ENCODE results near the gene SP6.

Gene SP6

DNA sequence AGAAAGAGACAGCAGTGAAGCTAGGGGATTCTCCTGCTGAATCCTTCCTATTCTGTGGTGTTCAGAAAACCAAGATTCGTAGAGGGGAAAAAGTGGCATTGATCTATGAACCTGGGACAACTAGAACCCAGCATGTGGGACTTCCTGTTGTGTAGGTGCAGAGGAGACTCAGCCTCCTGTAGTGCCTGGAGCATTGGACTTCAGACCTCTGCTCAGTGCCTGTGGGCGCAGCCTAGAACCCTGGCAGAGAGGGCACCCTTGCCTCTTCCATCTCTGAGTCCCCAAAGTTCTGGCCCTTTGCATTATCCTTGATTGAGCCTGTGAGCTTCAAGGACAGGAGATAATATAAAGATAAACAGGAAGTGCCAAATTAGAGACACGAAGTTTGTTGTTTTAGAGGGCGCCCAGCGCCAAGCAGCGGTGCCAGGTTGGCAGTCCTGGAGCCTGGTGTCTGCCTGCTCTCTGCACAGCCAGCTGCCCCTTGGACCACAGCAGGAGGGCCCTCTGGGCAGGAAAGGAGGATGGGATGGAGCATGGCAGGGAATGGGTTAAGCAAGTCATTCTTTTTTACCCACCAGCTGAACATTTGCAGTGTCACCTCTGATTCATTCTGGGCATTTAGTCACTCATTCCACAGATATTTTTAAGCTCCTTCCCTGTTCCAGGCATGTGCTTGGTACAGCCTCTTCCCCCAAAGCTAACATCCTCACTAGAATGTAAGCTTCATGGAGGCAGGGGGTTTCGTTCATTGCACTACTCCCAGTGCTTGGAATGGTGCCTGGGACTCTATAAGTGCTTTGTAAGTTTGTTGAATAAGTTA is 11.9 kb upstream of the SP6 start:
- TF ChIP-seq, protein P1, sequence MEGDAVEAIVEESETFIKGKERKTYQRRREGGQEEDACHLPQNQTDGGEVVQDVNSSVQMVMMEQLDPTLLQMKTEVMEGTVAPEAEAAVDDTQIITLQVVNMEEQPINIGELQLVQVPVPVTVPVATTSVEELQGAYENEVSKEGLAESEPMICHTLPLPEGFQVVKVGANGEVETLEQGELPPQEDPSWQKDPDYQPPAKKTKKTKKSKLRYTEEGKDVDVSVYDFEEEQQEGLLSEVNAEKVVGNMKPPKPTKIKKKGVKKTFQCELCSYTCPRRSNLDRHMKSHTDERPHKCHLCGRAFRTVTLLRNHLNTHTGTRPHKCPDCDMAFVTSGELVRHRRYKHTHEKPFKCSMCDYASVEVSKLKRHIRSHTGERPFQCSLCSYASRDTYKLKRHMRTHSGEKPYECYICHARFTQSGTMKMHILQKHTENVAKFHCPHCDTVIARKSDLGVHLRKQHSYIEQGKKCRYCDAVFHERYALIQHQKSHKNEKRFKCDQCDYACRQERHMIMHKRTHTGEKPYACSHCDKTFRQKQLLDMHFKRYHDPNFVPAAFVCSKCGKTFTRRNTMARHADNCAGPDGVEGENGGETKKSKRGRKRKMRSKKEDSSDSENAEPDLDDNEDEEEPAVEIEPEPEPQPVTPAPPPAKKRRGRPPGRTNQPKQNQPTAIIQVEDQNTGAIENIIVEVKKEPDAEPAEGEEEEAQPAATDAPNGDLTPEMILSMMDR (IDR thresholded peaks at IDR 0.05; ENCODE audit: low read depth, low read length), result no peak
- DNase-seq (ENCODE audit: extremely low read depth, low read depth), result peak; percentile 16

DNA sequence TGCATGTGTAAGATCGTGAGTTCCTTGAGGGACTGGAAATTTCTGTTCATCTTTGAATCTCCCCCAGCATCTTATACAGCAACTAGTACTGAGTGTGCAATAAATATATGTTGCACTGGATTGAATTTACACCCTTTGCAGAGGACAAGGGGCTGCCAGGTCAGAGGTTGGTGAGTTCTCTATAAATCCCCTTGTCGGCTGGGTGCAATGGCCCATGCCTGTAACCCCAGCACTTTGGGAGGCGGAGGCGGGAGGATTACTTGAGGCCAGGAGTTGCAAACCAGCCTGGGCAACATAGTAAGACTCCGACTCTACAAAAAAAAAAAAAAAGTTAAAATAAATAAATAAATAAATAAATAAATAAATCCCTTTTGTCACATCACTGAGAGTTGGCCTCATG is 9.4 kb upstream of the SP6 start:
- DNase-seq (ENCODE audit: extremely low read depth, low read depth), result no peak
- TF ChIP-seq, protein P1 (IDR thresholded peaks at IDR 0.05; ENCODE audit: low read depth, low read length), result no peak

DNA sequence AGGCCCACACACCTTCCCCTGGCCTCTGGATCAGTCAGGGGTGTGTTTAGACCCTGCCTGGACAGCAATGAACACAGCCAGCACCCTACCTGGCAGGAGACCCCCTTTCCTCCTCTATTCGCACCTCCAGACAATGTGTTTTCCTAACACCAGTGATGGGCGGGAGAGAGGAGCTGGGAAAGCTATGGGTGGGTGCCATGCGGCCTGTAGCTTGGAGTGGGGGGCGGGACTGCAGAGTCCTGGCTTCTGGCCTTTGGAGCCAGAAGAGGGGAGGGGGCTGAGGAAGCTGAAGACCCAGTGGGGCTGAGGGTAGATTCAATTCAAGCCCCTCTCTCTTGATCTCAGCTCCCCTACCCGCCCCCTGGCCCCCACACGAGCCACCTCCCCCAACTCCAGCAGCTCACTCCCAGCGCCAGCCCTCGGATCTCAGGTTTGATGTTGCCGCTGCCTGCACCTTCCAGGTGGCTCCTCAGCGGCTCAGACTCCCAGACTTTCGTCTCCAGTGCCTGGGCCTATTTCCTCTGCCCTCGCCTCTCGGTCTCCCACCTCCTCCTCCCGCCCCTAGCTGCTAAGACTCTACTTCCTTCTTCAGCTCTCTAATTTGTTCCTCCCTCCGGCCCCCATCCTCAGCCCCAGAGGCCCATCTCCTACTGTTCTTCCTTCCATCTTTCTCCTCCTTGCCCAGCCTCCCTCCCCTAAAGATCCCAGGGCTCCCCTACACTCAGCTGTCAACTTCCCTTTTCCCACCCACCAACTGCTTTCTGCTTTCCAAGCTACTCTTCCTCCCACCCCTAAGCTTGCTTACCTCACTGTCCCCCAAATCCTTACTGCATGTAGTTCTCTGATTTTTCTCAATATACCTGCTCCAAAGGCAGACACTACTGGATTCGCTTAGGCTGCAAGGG is 6.8 kb upstream of the SP6 start:
- TF ChIP-seq, protein P1 (IDR thresholded peaks at IDR 0.05; ENCODE audit: low read depth, low read length), result no peak
- DNase-seq (ENCODE audit: extremely low read depth, low read depth), result no peak

DNA sequence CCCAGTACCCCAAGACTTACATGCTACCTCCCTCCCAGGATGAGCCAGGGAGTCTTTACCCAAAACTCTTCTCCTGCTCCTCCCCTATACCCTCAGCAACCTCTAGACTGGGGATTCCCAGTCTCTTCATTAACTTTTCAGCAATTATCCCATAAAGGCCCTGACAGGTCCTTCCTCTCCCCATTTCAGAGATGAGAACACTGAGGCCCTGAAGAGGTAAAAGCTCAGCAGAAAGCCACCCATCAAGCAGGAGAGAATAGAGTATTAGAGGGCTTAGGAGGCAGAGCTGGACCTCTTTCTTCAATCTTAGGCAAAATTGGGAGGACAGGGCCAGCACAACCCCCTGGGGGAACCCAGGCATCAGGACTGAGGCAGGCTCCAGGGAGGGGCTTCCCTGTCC is 5.9 kb upstream of the SP6 start:
- TF ChIP-seq, protein P1 (IDR thresholded peaks at IDR 0.05; ENCODE audit: low read depth, low read length), result no peak
- no peak for DNase-seq (ENCODE audit: extremely low read depth, low read depth)

DNA sequence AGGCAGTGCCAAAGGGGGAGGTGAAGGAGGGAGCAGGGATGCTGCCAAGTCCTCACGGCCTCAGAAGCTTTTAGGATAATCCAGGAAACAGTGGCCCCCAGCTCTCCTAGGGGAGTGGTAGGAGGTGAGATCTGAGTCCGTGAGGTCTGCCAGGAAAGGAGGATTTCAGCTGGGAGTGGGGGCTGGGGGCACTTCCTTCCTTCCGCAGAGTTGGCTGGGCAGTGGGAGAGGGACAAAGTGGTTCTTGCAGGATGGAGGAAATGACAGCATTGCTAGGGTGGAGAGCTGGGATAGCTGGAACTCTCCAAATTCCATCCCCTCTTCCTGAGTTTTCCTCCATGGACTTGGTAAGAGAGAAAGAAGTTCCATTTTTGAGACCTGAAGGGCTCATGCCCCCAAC is 4.8 kb upstream of the SP6 start:
- TF ChIP-seq, protein P1 (IDR thresholded peaks at IDR 0.05; ENCODE audit: low read depth, low read length), result no peak
- no peak for DNase-seq (ENCODE audit: extremely low read depth, low read depth)

DNA sequence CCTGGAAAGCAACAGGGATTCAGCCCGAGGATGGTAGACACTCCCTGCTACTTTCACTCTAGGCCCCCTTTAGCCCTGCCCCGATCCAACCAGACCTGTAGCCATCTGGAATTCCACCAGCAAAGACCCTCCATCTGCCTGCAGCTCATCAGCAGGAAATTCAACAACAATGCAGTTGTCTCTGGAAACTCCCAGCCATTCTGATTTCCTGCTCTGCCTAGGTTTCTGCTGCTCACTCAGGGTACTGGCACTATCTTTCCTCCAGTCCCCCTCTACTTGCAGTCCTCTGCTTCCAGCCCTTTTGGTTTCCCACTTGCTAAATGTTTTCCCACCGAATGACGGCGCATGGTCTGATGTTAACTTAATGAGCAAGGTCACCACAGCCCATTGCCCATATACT is 2.7 kb upstream of the SP6 start:
- TF ChIP-seq, protein P1 (IDR thresholded peaks at IDR 0.05; ENCODE audit: low read depth, low read length), result no peak
- no peak for DNase-seq (ENCODE audit: extremely low read depth, low read depth)

Data from AG09319 (cell line).